Activated CD4-positive, alpha-beta T cell treated with anti-CD3 and anti-CD28 coated beads, Interleukin-2, amount 50 U/mL, for 24 hours (primary cell): ENCODE data around the gene SMTN.
"Not testable (repeated sequence)": the region's sequence is repeated elsewhere in the genome, so short reads cannot be mapped to it uniquely, and the experiment has no call there.

ENCODE experiments used
- DNase-seq, 2 donors: peaks; one replicate each; pipeline ENCODE4 v3.0.0-alpha.2; 2020; ENCODE audit warnings: low read depth in 1 of 2, low spot score in 1 of 2

The SMTN gene

DNA sequence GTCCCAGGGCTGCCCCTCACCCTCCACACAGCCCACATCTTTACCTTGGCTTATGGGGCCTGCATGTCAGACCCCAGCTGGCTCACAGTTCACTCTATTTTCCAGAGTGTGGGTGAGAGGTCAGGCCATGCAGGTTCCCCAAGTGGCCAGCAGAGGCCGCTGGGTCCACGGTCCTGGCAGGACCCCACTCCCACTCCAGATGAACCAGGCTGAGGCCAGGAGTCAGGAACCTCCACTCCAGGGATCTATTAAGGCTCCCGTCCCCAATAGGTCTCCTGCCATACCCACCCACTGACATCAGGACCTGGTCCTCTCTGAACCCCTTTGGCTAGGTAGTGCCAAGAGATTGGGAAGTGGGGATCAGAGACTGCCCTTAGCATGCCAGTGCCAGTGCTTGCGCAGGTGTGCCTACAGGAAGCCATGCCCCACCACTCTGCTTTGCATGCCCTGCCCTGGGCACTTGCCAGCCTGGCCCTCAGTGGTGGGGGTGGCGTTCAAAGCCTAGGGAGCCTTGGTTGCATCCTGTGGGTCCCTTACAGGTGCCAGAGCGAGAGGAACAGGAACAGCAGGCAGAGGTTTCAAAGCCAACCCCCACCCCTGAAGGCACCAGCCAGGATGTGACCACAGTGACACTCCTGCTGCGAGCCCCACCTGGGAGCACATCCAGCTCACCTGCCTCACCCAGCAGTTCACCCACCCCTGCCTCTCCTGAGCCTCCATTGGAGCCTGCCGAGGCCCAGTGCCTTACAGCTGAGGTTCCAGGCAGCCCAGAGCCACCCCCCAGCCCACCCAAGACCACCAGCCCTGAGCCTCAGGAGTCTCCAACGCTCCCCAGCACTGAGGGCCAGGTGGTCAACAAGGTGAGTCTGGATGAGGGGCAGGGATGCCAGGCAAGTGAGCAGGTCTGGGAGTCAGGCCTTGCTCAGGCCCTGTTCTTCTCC, 8.3 kb downstream of the SMTN start:
- no peak for DNase-seq

DNA sequence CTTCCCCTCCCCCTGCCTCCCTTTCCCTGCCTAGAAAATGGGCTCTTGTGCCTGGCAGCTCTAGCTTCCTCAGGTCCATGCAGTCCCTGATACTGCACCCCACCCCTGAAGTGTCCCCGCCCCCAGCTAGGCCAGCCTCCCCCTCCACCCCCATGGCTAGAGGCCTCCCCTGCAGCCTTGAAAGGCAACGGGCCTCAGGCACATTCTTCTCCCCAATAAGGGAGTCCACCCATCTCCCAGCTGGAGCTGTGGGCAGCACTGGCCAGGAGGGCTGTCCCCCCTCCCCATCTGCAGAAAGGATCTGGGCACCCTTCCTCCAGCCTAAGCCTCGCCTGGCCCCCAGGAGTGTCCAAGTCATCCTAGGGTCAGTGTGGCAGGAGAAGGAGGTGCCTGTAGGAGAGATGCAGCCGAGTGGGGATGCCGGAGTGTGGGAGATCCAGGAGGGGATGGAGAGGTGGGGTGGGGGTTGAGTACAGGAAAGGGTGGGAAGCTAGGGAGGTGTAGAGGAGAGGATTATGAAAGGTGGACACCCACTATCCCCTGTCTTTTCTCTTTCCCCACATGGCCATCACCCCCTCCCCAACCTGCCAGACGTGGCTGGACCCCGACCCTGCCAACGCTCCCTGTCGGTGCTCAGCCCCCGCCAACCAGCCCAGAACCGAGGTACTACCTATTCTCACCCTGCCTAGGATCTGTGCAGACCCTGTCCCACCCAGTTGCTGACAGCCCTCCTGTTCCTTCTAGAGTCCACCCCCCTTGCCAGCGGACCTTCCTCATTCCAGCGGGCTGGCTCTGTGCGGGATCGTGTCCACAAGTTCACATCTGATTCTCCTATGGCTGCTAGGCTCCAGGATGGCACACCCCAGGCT, 9.3 kb downstream of the SMTN start:
- no peak for DNase-seq

DNA sequence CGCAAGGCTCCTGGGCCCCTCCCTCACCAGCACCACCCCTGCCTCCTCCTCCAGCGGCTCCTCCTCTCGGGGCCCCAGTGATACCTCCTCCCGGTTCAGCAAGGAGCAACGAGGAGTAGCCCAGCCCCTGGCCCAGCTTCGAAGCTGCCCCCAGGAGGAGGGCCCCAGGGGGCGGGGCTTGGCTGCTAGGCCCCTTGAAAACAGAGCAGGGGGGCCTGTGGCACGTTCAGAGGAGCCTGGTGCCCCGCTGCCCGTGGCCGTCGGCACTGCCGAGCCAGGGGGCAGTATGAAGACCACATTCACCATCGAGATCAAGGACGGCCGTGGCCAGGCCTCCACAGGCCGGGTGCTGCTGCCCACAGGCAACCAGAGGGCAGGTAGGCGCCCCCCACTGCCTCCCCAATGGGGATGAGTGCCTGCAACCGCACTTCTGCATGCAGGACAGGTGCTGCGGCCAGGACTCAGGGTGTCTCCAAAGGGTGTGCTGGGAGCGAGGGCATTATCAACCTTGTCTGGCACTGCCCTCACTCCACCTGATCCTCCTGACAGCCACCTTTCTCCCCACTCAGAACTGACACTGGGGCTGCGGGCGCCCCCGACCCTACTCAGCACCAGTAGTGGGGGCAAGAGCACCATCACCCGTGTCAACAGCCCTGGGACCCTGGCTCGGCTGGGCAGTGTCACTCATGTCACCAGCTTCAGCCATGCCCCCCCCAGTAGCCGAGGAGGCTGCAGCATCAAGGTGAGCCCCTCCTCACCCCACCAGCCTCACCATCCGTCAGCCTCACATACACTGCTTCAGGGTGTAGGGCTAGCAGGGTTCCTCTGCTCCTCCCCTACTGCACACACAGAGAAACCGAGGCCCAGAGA, 10.2 kb downstream of the SMTN start:
- no peak for DNase-seq

DNA sequence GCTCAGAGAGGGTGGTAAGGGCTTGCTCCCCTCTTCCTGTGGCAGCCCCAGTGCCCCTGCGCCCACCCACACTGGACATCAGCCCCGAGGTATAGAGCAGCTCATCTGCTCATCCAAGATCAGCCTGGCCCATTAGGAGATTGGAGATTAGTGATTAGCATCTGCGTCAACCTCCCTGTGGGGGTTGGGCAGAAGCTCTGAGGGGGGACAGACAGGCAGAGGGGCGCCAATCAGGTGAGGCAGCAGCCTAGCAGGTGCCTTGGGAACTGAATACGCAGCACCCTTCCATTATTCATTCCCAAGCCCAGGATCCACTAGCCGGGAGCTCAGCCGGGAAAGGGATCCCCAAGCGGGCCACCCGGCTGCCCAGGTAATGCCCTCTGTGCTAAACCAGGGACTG, 11.0 kb downstream of the SMTN start:
- no peak for DNase-seq

DNA sequence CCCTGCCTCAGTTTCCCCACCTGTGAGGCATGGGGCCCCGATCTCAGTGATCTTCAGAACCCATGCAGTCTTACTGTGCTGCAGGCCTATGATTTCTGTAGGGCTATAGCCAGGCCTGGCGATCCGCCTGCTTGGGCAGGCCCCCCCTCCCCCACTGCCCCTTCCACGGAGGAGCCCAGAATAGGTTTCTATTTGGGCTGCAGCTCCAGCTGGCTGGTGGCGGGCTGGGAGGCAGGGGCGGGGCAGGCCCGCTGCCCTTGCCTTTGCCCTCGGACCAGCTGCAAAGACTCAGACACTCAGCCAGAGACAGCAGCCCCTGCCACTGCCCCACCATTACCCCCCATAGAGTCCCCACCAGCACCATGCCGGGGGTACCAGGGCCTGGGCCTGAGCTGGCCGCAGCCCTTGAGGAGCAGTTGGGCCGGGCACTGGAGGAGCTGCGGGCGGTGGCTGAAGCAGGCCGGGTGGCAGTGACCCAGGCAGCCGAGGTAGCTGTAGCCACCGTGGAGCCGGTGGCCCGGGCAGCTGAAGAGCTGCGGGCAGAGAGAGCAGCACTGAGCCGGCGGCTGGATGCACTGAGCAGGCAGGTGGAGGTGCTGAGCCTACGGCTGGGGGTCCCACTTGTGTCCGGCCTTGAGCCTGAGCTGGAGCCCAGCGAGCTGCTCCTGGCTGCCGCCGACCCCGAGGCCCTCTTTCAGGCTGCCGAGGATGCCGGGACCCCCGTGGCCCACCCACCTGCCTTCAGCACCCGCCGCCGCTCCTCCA, 12.2 kb downstream of the SMTN start:
- DNase-seq = no peak

DNA sequence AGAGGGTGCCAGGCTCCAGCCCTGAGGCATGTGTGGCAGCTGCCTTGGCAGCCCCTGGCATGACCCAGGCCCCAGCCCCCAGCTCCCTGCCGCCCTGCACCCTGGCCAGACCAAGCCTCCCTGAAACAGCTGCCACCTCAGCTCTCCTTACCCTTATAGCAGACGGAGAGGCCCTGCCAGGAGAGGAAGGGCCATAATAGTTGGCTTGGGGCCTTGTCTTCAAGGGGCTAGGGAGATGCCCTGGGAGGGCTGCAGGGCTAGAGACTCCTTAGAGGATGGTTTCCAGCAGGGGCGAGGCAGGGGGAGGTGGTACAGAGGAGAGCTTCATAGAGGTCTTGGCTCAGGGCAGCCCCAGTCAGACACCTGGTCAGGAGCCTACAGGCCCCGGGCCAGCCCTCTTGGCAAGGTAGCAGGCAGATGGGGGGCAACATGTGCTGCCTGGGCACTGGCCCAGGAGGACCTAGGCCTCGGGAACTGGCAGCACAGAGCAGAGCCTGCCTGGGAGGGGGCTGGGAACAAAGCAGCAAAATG, 13.0 kb downstream of the SMTN start:
- no peak for DNase-seq

DNA sequence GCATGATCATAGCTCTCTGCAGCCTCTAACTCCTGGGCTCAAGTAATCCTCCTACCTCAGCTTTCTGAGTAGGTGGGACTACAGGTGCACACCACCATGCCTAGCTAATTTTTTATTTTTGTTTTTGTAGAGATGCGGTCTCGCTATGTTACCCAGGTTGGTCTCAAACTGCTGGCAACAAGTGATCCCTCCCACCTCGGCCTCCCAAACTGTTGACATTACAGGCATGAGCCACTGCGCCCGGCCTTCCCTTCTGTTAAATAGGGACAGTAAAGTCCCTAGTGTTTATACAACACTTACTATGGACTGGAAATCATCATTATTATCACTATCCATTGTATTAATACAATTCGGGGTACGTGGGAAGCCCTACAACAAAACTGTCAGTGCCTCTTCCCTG, 13.6 kb downstream of the SMTN start:
- no peak for DNase-seq

DNA sequence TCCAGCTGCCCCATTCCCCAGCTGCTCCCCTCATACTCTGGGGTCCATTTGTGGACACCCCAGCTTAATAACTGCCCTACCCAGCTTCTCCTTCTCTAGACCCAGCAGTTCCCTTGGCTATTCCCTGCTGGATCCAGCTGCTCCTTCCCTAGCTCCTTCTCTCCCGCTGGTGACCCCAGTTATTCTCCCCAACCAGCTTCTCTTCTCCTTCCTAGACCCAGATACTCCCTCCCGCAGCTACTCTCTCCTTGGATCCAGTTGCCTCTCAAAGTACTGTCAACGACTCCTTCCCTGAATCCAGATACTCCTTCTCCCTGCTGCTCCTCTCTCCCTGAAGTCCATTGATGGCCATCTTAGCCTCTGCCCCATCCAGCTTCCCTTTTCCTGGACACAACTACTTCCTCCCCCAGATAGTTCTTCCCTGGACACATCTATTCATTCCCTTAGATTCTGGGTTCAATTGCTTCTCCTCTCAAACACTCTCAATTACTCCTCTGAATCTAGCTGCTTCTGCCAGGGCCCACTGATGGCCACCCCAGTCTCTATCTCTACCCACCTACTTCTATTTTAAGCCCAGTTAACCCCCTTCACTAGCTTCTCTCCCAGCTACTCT, 14.6 kb downstream of the SMTN start:
- no peak for DNase-seq

DNA sequence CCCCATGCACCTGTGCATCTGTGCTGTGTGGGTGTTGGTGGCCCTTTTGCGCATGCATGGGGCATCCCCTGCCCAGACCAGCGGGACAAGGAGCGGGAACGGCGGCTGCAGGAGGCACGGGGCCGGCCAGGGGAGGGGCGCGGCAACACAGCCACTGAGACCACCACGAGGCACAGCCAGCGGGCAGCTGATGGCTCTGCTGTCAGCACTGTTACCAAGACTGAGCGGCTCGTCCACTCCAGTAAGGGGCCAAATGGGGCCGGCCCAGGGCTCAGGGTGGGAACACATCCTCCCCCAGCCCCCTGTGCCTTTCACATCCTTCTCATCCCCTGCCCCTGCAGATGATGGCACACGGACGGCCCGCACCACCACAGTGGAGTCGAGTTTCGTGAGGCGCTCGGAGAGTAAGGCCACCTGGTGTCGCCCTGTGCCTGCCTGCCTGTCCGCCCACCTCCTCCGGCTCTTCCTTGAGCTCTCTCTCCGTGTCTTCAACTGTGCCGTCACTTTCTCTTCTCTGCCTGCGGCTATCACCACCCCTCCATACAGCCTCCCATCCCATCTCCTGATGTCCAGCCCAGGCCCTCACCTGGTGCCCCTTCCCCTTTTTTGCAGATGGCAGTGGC, 15.7 kb downstream of the SMTN start:
- no peak for DNase-seq

DNA sequence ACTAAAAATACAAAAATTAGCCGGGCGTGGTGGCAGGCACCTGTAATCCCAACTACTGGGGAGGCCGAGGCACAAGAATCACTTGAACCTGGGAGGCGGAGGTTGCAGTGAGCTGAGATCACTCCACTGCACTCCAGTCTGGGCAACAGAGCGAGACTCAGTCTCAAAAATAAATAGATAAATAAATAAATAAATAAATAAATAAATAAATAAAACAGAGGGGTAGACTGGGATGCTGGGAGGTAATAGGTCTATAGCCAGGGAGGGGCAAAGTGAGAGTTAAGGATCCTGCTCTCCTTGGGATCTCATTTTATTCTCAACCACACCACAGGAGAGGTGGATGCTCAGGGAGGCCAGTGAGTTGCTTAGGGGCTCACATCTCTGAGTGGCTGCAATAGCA, 16.4 kb downstream of the SMTN start:
- not testable (repeated sequence) for DNase-seq

DNA sequence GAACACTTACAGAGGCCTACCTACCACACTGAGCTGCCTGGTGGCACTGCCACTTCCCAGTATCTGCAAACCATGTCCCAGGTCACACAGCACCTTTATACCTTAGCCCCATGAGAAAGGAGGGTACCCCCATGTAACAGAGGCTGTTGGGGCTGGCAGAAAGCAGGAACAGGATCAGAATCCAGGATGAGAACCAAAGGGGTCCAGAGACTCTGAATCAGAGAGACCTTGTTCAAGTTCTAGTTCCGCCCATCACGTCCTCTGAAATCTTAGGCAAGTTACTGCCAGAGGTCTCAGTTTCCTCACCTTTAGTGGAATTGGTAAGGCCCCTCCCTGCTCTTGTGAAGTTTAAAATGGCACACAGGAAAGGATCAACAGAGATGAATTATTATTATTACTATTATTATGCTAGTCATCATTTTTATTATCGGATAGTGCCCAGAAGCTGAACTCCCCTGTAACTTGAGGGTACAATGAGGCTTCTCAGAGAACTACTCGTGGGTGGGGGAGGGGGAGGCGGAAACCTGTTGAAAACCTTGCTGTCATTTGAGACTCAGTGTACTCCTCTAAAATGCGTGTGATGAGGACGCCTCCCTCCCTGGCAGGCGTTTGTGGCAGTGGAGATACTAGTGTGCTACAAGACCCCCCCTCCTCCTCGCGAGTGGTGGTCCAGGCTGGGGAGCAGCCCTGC, 17.0 kb downstream of the SMTN start:
- DNase-seq = no peak

DNA sequence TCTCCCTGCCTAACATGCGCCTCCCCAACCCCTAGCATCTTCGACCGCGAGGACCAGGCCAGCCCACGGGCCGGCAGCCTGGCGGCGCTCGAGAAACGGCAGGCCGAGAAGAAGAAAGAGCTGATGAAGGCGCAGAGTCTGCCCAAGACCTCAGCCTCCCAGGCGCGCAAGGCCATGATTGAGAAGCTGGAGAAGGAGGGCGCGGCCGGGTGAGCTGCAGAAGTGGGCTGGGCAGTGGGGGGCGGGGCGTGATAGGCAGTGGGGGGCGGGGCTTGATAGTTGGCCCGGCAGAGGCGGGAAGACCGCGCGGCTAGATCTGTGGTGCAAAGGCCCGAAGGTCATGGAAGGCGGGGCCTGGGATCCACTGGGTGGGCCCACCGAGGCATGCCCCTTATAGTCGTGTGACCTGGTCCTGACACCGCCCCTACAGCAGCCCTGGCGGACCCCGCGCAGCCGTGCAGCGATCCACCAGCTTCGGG, 17.6 kb downstream of the SMTN start:
- no peak for DNase-seq

DNA sequence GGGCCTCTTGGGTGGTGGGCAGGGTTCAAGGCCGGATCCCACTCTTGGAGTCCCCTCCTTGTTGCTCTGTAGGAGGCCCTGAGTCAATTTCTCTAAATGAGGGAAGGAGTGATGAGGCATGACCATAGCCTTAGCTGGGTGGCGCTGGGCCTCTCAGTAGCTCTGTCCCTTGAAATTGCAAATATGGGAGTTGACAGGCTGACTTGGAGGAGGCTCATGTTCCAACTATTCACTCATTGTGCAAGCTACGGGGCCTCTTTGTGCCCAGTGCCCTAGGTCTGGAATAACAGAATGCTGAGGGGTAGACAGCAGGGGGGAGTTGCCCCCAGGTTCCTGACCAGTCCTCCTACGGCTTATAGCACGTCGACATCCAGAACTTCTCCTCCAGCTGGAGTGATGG, 18.3 kb downstream of the SMTN start:
- no peak for DNase-seq

DNA sequence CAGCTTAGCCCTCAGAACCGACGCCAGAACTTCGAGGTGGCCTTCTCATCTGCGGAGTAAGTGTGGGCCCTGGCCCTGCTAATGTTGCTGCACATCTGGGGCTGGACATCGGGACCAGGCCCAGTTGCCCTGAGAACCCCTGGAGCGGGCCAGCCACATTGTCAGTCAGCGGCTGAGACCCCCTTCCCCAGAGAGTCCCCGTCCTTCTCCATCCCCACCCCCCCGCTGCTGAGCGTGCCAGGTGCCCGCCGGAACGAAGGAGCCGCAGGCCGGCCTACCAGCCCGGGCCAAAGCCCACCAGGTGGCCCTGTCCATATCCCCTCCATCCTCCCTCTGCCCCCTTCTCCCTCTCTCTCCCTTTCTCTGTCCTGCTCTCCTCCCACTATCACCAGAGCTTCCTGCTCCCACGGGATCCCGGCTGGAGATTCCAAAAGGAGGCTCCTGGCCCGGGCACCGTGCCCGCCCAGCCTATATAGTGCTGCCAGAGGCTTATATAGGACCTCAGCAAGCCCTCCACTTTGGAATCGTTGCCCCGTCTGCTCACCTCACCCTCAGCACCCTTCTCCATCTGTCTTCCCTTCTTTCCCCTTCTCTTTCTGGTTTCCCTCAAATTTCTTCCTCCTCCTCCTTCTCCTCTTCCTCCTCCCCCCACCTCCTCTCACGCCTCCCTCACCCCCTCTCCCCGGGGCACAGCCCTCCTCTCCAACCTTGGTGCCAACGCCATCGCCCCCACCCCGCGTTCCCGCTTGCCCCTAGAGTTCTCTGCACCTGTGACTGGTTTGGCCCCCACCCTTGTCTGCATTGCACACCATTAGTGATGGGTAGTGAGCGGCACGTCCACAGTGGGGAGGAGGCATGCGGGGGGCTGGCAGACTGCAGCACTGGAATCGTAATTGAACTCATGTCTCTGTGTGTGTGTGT, 19.0 kb downstream of the SMTN start:
- no peak for DNase-seq

DNA sequence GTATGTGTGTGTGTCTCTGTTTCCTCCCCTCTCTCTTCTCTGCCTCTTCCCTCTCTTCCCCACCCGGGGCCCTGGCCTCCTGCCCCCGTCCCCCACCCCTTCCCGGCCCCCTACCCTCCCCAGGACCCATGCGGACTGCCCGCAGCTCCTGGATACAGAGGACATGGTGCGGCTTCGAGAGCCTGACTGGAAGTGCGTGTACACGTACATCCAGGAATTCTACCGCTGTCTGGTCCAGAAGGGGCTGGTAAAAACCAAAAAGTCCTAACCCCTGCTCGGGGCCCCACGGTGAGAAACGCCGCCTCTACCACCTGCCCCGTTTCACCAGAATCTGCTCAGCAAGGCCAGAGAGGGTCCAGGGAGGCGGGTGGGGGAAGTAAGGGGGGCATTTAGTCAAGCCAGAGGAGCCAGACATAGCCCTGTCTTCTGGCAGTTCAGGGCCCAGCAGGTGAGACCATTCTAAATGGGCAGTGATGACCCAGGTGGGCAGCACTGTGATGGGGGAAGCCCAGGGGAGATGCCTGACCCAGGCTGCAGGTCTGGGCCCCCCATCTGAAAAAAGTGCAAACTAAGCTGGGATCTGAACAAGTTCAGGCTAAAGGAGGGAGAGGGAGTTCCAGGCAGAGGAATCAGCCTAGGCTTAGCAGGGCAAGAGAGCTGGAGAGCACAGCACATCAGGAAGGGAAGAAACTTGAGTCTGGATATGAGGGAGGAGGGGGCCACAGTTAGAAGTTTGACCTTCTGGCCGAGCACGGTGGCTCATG, 19.8 kb downstream of the SMTN start:
- DNase-seq = no peak

DNA sequence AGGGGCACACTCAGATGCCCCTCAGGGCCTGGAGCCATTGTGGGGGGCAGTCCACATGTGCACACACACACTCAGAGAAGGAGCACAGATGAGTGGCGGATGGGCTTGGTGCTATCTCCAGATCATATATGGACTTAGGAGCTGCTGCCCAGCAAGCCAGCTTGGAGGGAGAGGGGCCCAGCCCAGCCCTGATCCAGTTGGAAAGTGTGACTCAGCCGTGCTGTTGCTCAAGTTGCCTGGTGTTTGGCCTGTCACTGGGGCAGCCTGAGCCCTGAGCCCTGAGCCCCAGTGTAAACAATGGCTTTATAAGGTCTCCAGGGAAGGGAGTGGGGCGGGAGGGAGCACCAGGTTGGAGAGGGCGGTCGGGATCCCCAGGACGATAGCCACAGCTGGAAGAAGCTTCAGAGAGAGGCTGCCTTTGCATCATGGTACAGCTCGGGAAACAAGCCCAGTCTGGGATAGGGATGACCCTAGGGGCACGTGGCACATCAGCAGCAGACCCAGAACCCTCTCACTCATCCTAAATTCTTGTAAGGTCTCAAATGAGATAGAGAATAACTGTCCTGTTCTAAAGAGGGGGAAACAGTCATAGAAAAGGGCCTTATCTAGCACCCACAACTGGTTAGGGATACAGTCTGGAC, 21.4 kb downstream of the SMTN start:
- no peak for DNase-seq
